SU-DHL-6 (cell line): ENCODE data around the gene APOBEC3G.

Experiments used
- H2AFZ ChIP-seq: fragments of 200-600 bp; sonication (generic); 2 replicates; pipeline ENCODE4 v1.6.1; 2014; ENCODE audit warnings: low read depth, mild to moderate bottlenecking, moderate library complexity, mixed read lengths, antibody characterized with exemption, low read length; ENCODE audit not compliant: severe bottlenecking
- H3F3A ChIP-seq: fragments of 200-600 bp; shearing (Covaris generic); 2 replicates; pipeline ENCODE4 v1.6.0; 2016; ENCODE audit warnings: antibody characterized with exemption, mild to moderate bottlenecking; ENCODE audit not compliant: insufficient read depth
- H3K27ac ChIP-seq: fragments of 200-600 bp; sonication (generic); 2 replicates; pipeline ENCODE4 v1.5.1; 2016; ENCODE audit warnings: low read depth, mild to moderate bottlenecking, low read length, moderate library complexity, mixed read lengths
- H3K27me3 ChIP-seq: fragments of 200-600 bp; sonication (generic), shearing (Covaris generic); 2 replicates; pipeline ENCODE4 v1.6.0; 2014; ENCODE audit warnings: mild to moderate bottlenecking, low read length
- H3K36me3 ChIP-seq: fragments of 200-600 bp; sonication (generic); 2 replicates; pipeline ENCODE4 v1.6.1; 2014; ENCODE audit warnings: mild to moderate bottlenecking, low read length, mixed read lengths
- H3K4me2 ChIP-seq: fragments of 300-600, 200-600 bp; shearing (Covaris generic), sonication (generic); 2 replicates; pipeline ENCODE4 v1.6.0; 2014; ENCODE audit warnings: low read length, low read depth, mild to moderate bottlenecking; ENCODE audit not compliant: poor library complexity, severe bottlenecking
- H3K4me3 ChIP-seq: fragments of 200-600 bp; sonication (generic); 2 replicates; pipeline ENCODE4 v1.5.1; 2014; ENCODE audit warnings: antibody characterized with exemption, low read length, mild to moderate bottlenecking, mixed read lengths; ENCODE audit not compliant: insufficient read depth, poor library complexity, severe bottlenecking
- H3K79me2 ChIP-seq: fragments of 200-600 bp; sonication (generic); 2 replicates; pipeline ENCODE4 v1.6.1; 2014; ENCODE audit warnings: mild to moderate bottlenecking, low read length, moderate library complexity; ENCODE audit not compliant: insufficient read depth
- H3K9ac ChIP-seq: fragments of 200-600 bp; sonication (generic); 2 replicates; pipeline ENCODE4 v1.7.0; 2014; ENCODE audit warnings: mild to moderate bottlenecking, low read length
- H3K9me2 ChIP-seq: fragments of 200-600 bp; sonication (generic); replicated peaks from 2 replicates; pipeline ENCODE4 v1.6.1; 2014; ENCODE audit warnings: low read length; ENCODE audit not compliant: insufficient read depth
- H3K9me3 ChIP-seq: fragments of 200-600 bp; sonication (generic); 2 replicates; pipeline ENCODE4 v1.6.1; 2014; ENCODE audit warnings: low read length, mixed read lengths; ENCODE audit not compliant: insufficient read depth
- H4K20me1 ChIP-seq: fragments of 200-600 bp; sonication (generic); 2 replicates; pipeline ENCODE4 v1.6.1; 2014; ENCODE audit warnings: low read depth, mild to moderate bottlenecking, antibody characterized with exemption, low read length, moderate library complexity, mixed read lengths
- CTCF ChIP-seq: fragments of 200-600 bp; sonication (generic); IDR thresholded peaks from one replicate; pipeline ENCODE4 v1.5.1; 2017; ENCODE audit warnings: antibody characterized with exemption, mild to moderate bottlenecking, low read length, moderate library complexity; ENCODE audit not compliant: insufficient read depth, poor library complexity, severe bottlenecking
- EZH2phosphoT487 ChIP-seq: fragments of 200-600 bp; sonication (generic), shearing (Covaris generic); conservative IDR thresholded peaks from 2 replicates; pipeline ENCODE4 v1.6.1; 2018; ENCODE audit warnings: mild to moderate bottlenecking, antibody characterized with exemption, low read length, moderate library complexity, mixed read lengths

APOBEC3G gene

GRCh38 chr22:39088685-39089032, 11.6 kb downstream of the APOBEC3G start:
- no peaks in the 10 kb centered on the region for H3K79me2 ChIP-seq
- H3K9me3 ChIP-seq, result no peaks in the 10 kb centered on the region
- no peaks in the 10 kb centered on the region for H3K27me3 ChIP-seq
- no peak for TF ChIP-seq EZH2phosphoT487
- no peak for TF ChIP-seq CTCF
- no peaks in the 10 kb centered on the region for H3K36me3 ChIP-seq
- no peak overlapping the region for H3K27ac ChIP-seq
- no peak overlapping the region for H3K4me2 ChIP-seq
- H3K9me2 ChIP-seq, result no peaks in the 10 kb centered on the region
- H3K4me3 ChIP-seq, result no peak overlapping the region
- H3F3A ChIP-seq, result peaks cover 3% of the 10 kb centered on the region; the same call in 1 of the 2 replicates
- no peaks in the 10 kb centered on the region for H4K20me1 ChIP-seq
- H2AFZ ChIP-seq, result no peak overlapping the region
- H3K9ac ChIP-seq, result no peak overlapping the region

- Histone ChIP-seq H3K4me3 (no peak overlapping the region), H3K27ac (no peak overlapping the region), H3K79me2 (no peaks in the 10 kb centered on the region), H3K9ac (no peak overlapping the region), H3K27me3 (no peaks in the 10 kb centered on the region), H3K36me3 (no peaks in the 10 kb centered on the region), H4K20me1 (no peaks in the 10 kb centered on the region), H3K9me3 (no peaks in the 10 kb centered on the region), H3K9me2 (no peaks in the 10 kb centered on the region), H2AFZ (no peak overlapping the region), H3F3A (peaks cover 3% of the 10 kb centered on the region; the same call in 1 of the 2 replicates), H3K4me2 (no peak overlapping the region)
- TF ChIP-seq CTCF (no peak), EZH2phosphoT487 (no peak)
These were observed 12.9 kb downstream of the APOBEC3G start for GRCh38 chr22:39089928-39090327.

GRCh38 chr22:39090426-39091064, 13.5 kb downstream of the APOBEC3G start:
- no peak overlapping the region for H3K4me2 ChIP-seq
- H2AFZ ChIP-seq, result no peak overlapping the region
- TF ChIP-seq EZH2phosphoT487, result no peak
- TF ChIP-seq CTCF, result no peak

More at GRCh38 chr22:39090426-39091064, 13.5 kb downstream of the APOBEC3G start:
- Histone ChIP-seq H3K9me3 (no peaks in the 10 kb centered on the region), H3F3A (peaks cover 3% of the 10 kb centered on the region; the same call in 1 of the 2 replicates), H3K27me3 (no peaks in the 10 kb centered on the region), H3K4me3 (no peak overlapping the region), H4K20me1 (no peaks in the 10 kb centered on the region), H3K79me2 (no peaks in the 10 kb centered on the region), H3K36me3 (no peaks in the 10 kb centered on the region), H3K9me2 (no peaks in the 10 kb centered on the region), H3K27ac (no peak overlapping the region), H3K9ac (no peak overlapping the region)
